HG03060 (cell line): ENCODE results near the gene METTL8.
A peak's percentile ranks its signal among the peaks of the same experiment; 100 is the strongest.
"Not testable (repeated sequence)": the region's sequence is repeated elsewhere in the genome, so short reads cannot be mapped to it uniquely, and the experiment has no call there.

Experiments
- ATAC-seq: cut with Tn5 transposase; IDR thresholded peaks from one replicate; pipeline ENCODE4 v1.9.1; 2021; ENCODE audit warnings: low read depth, moderate number of reproducible peaks; ENCODE audit not compliant: unreplicated experiment

Gene METTL8

GRCh38 chr2:171431677-171432167, 2.1 kb downstream of the METTL8 start:
- no peak for ATAC-seq

GRCh38 chr2:171430516-171431410, 3.0 kb downstream of the METTL8 start:
- no peak for ATAC-seq

GRCh38 chr2:171422710-171423495, 10.9 kb downstream of the METTL8 start:
- not testable (repeated sequence) for ATAC-seq

GRCh38 chr2:171420728-171421563, 12.8 kb downstream of the METTL8 start:
- ATAC-seq = no peak

GRCh38 chr2:171419333-171419732, 14.5 kb downstream of the METTL8 start:
- ATAC-seq = no peak

- peak; percentile 72 for ATAC-seq
Observed at GRCh38 chr2:171416009-171416926, 17.5 kb downstream of the METTL8 start.

- ATAC-seq = not testable (repeated sequence)
Observed at GRCh38 chr2:171414645-171415044, 19.1 kb downstream of the METTL8 start.

GRCh38 chr2:171412571-171413175, 21.1 kb downstream of the METTL8 start:
- no peak for ATAC-seq

- ATAC-seq = no peak
Observed at GRCh38 chr2:171411791-171412483, 21.9 kb downstream of the METTL8 start.

GRCh38 chr2:171411214-171411613, 22.6 kb downstream of the METTL8 start:
- no peak for ATAC-seq

GRCh38 chr2:171410624-171411023, 23.2 kb downstream of the METTL8 start:
- no peak for ATAC-seq

- ATAC-seq = no peak
Observed at GRCh38 chr2:171410101-171410500, 23.7 kb downstream of the METTL8 start.

- no peak for ATAC-seq
Observed at GRCh38 chr2:171409436-171409971, 24.3 kb downstream of the METTL8 start.

GRCh38 chr2:171407676-171408044, 26.1 kb downstream of the METTL8 start:
- ATAC-seq = no peak

GRCh38 chr2:171407030-171407675, 26.6 kb downstream of the METTL8 start:
- no peak for ATAC-seq

- peak; percentile 30 for ATAC-seq
Observed at GRCh38 chr2:171406044-171406443, 27.7 kb downstream of the METTL8 start.

- ATAC-seq = no peak
Observed at GRCh38 chr2:171405546-171405945, 28.2 kb downstream of the METTL8 start.

GRCh38 chr2:171404719-171405118, 29.1 kb downstream of the METTL8 start:
- ATAC-seq = no peak
